Nephron (organoid): Measurements from ENCODE around the gene CST1.
"Not testable (repeated sequence)": the region's sequence is repeated elsewhere in the genome, so short reads cannot be mapped to it uniquely, and the experiment has no call there.

Experiments used
- H3K27ac Mint-ChIP-seq, 3 experiments: 2 replicates each; pipeline ENCODE4 v1.8.0; 2020; ENCODE audit warnings: mixed read lengths in 3 of 3, mild to moderate bottlenecking in 2 of 3, moderate library complexity in 1 of 3
- H3K27me3 Mint-ChIP-seq: 2 replicates; pipeline ENCODE4 v1.8.0; 2021; ENCODE audit warnings: low read depth, mild to moderate bottlenecking, moderate library complexity, mixed read lengths
- H3K36me3 Mint-ChIP-seq: 2 replicates; pipeline ENCODE4 v1.8.0; 2020; ENCODE audit warnings: low read depth, mixed read lengths
- H3K4me1 Mint-ChIP-seq: 2 replicates; pipeline ENCODE4 v1.8.0; 2020; ENCODE audit warnings: mixed read lengths
- H3K4me3 Mint-ChIP-seq, 3 experiments: 2 replicates each; pipeline ENCODE4 v1.8.0; 2020; ENCODE audit warnings: mild to moderate bottlenecking in 3 of 3, mixed read lengths in 3 of 3, moderate library complexity in 2 of 3
- H3K9me3 Mint-ChIP-seq: 2 replicates; pipeline ENCODE4 v1.8.0; 2020; ENCODE audit warnings: mixed read lengths
- CTCF ChIP-seq, 3 experiments: fragments of 200-600 bp; sonication (generic); IDR thresholded peaks; one replicate each; pipeline ENCODE4 v1.5.0; 2021; ENCODE audit warnings: antibody characterized with exemption in 3 of 3; ENCODE audit not compliant: unreplicated experiment in 3 of 3

Gene CST1

GRCh38 chr20:23782366-23782983, 31.7 kb upstream of the CST1 start:
- no peak overlapping the region for H3K4me3 Mint-ChIP-seq
- H3K27me3 Mint-ChIP-seq = no peaks in the 10 kb centered on the region
- no peak overlapping the region for H3K27ac Mint-ChIP-seq
- no peaks in the 10 kb centered on the region for H3K36me3 Mint-ChIP-seq
- peaks cover 5% of the 10 kb centered on the region for H3K4me1 Mint-ChIP-seq
- peak; percentile 24 to 50 (median 46) for TF ChIP-seq CTCF (IDR thresholded peaks at IDR 0.05; ENCODE audit: unreplicated experiment in 3 of 3)
- H3K9me3 Mint-ChIP-seq = no peaks in the 10 kb centered on the region

GRCh38 chr20:23778676-23779075, 27.9 kb upstream of the CST1 start:
- H3K4me1 Mint-ChIP-seq = peaks cover 11% of the 10 kb centered on the region
- H3K4me3 Mint-ChIP-seq, H3K27me3 Mint-ChIP-seq, H3K9me3 Mint-ChIP-seq, H3K27ac Mint-ChIP-seq, H3K36me3 Mint-ChIP-seq: not testable (repeated sequence)

- H3K4me1 Mint-ChIP-seq = peaks cover 11% of the 10 kb centered on the region
- peak overlapping the region in 1 of 3 experiments; percentile 84 for H3K27ac Mint-ChIP-seq
- not testable (repeated sequence) for H3K4me3 Mint-ChIP-seq, H3K36me3 Mint-ChIP-seq, H3K27me3 Mint-ChIP-seq, H3K9me3 Mint-ChIP-seq
Measured at GRCh38 chr20:23777380-23777779, 26.6 kb upstream of the CST1 start.

GRCh38 chr20:23776067-23776771, 25.5 kb upstream of the CST1 start:
- Mint-ChIP-seq H3K9me3 (no peaks in the 10 kb centered on the region), H3K36me3 (no peaks in the 10 kb centered on the region), H3K27ac (peak overlapping the region; percentile 53 to 85 (median 84)), H3K4me1 (peaks cover 11% of the 10 kb centered on the region), H3K4me3 (peak overlapping the region in 1 of 3 experiments; percentile 22), H3K27me3 (peaks cover 9% of the 10 kb centered on the region)
- TF ChIP-seq CTCF (IDR thresholded peaks at IDR 0.05; ENCODE audit: unreplicated experiment in 3 of 3) = peak in 1 of 3 experiments; percentile 23

GRCh38 chr20:23774081-23774480, 23.3 kb upstream of the CST1 start:
- Mint-ChIP-seq H3K4me3 (no peak overlapping the region), H3K27ac (no peak overlapping the region), H3K9me3 (no peaks in the 10 kb centered on the region), H3K27me3 (peaks cover 13% of the 10 kb centered on the region), H3K36me3 (no peaks in the 10 kb centered on the region), H3K4me1 (peaks cover 9% of the 10 kb centered on the region)
- no peak for TF ChIP-seq CTCF (IDR thresholded peaks at IDR 0.05; ENCODE audit: unreplicated experiment in 3 of 3)

GRCh38 chr20:23773579-23773978, 22.8 kb upstream of the CST1 start:
- Mint-ChIP-seq H3K4me1 (peaks cover 6% of the 10 kb centered on the region), H3K4me3 (no peak overlapping the region), H3K36me3 (no peaks in the 10 kb centered on the region), H3K27me3 (peaks cover 13% of the 10 kb centered on the region), H3K9me3 (no peaks in the 10 kb centered on the region), H3K27ac (no peak overlapping the region)
- no peak for TF ChIP-seq CTCF (IDR thresholded peaks at IDR 0.05; ENCODE audit: unreplicated experiment in 3 of 3)

GRCh38 chr20:23773127-23773526, 22.4 kb upstream of the CST1 start:
- H3K27ac Mint-ChIP-seq = no peak overlapping the region
- H3K4me3 Mint-ChIP-seq = no peak overlapping the region
- H3K4me1 Mint-ChIP-seq = peaks cover 6% of the 10 kb centered on the region
- TF ChIP-seq CTCF (IDR thresholded peaks at IDR 0.05; ENCODE audit: unreplicated experiment in 3 of 3) = no peak
- H3K27me3 Mint-ChIP-seq = peaks cover 13% of the 10 kb centered on the region
- no peaks in the 10 kb centered on the region for H3K36me3 Mint-ChIP-seq
- no peaks in the 10 kb centered on the region for H3K9me3 Mint-ChIP-seq
